Measurements from ENCODE around the gene NHSL1. TPM values are rescaled to one million over a fixed set of nuclear protein-coding genes. Genes with fewer than 3 reads are reported as not detected.
A peak's percentile ranks its signal among the peaks of the same experiment; 100 is the strongest.

The NHSL1 gene
- total and polyA plus RNA-seq, 11 donors, result 13.9 to 103 (median 46.1) TPM

- intact Hi-C loops (cut with DNase I), result no loop called here
- H3K27ac ChIP-seq, result no peak overlapping the region
- no peaks in the 10 kb centered on the region for H3K27me3 ChIP-seq
- ATAC-seq (no peak), DNase-seq (no peak)
- no peak overlapping the region for H3K4me3 ChIP-seq
- no peaks in the 10 kb centered on the region for H3K36me3 ChIP-seq
- TF ChIP-seq CTCF (IDR thresholded peaks at IDR 0.05) (no peak), POLR2A (IDR thresholded peaks at IDR 0.05) (no peak)
- no peaks in the 10 kb centered on the region for H3K9me3 ChIP-seq
- no peaks in the 10 kb centered on the region for H3K4me1 ChIP-seq
- 75 to 87% (median 79%) methylated on average over 7 to 8 of the region's 8 CpGs for whole genome bisulfite sequencing, 4 donors
Observed at GRCh38 chr6:138382498-138383265, 116.6 kb downstream of the NHSL1 start.

GRCh38 chr6:138378463-138378862, 120.8 kb downstream of the NHSL1 start:
- no peaks in the 10 kb centered on the region for H3K4me1 ChIP-seq
- no peak overlapping the region for H3K27ac ChIP-seq
- DNase-seq, result no peak
- 69 to 79% (median 75%) methylated on average over 4 of the region's 4 CpGs for WGBS, 4 donors
- TF ChIP-seq CTCF (IDR thresholded peaks at IDR 0.05), result no peak
- TF ChIP-seq POLR2A (IDR thresholded peaks at IDR 0.05), result no peak
- ATAC-seq, result no peak
- H3K36me3 ChIP-seq, result no peaks in the 10 kb centered on the region
- intact Hi-C loops (cut with DNase I), result no loop called here
- no peaks in the 10 kb centered on the region for H3K27me3 ChIP-seq
- no peaks in the 10 kb centered on the region for H3K9me3 ChIP-seq
- H3K4me3 ChIP-seq, result no peak overlapping the region

- TF ChIP-seq CTCF (IDR thresholded peaks at IDR 0.05), result no peak
- no peak for TF ChIP-seq POLR2A (IDR thresholded peaks at IDR 0.05)
Observed at GRCh38 chr6:138377844-138378243, 121.5 kb downstream of the NHSL1 start, which contains the start of gene SMIM28. SMIM28 (plus strand) TSS chr6:138377905; CDS start chr6:138378073, 168 bp downstream.

GRCh38 chr6:138377042-138377441, 122.3 kb downstream of the NHSL1 start:
- Histone ChIP-seq H3K9me3 (no peaks in the 10 kb centered on the region), H3K4me3 (no peak overlapping the region), H3K27me3 (no peaks in the 10 kb centered on the region), H3K36me3 (no peaks in the 10 kb centered on the region), H3K27ac (no peak overlapping the region), H3K4me1 (no peaks in the 10 kb centered on the region)
- no peak for ATAC-seq
- DNase-seq, result no peak
- TF ChIP-seq POLR2A (IDR thresholded peaks at IDR 0.05) (no peak), CTCF (IDR thresholded peaks at IDR 0.05) (no peak)
- intact Hi-C loops (cut with DNase I), result no loop called here

More at GRCh38 chr6:138377844-138378243, 121.5 kb downstream of the NHSL1 start, which contains the start of gene SMIM28:
- ATAC-seq (no peak), DNase-seq (peak in 1 of 5 donors; percentile 33)
- H3K4me3 ChIP-seq, result no peak within 1 kb of the TSS
- intact Hi-C loops (cut with DNase I), result no loop called here
- H3K9me3 ChIP-seq, result no peaks in the 10 kb centered on the region
- no peaks in the 10 kb centered on the region for H3K4me1 ChIP-seq
- H3K27me3 ChIP-seq, result no peaks in the 10 kb centered on the region
- 57 to 73% (median 65%) methylated on average over 6 of the region's 6 CpGs for WGBS, 4 donors
- no peak within 1 kb of the TSS for H3K27ac ChIP-seq
- no peaks in the 10 kb centered on the region for H3K36me3 ChIP-seq
